H1 (cell line): ENCODE measurements around the gene DPP4.

Experiments used
- GABPA ChIP-seq: IDR thresholded peaks from 2 replicates; pipeline ENCODE4 v1.6.1; 2011; ENCODE audit warnings: mild to moderate bottlenecking, low read length, moderate library complexity, borderline replicate concordance; ENCODE audit not compliant: insufficient read depth
- MAX ChIP-seq: IDR thresholded peaks from 2 replicates; pipeline ENCODE4 v1.6.1; 2012; ENCODE audit warnings: inconsistent platforms
- POLR2A ChIP-seq, 2 experiments: IDR thresholded peaks; 1 replicate in 1 of 2; 2 replicates in 1 of 2; pipeline ENCODE4 v1.6.1; 2011; ENCODE audit warnings: low read depth in 2 of 2, low read length in 2 of 2, mild to moderate bottlenecking in 2 of 2; ENCODE audit errors: control extremely low read depth in 1 of 2
- SIN3A ChIP-seq, 2 experiments: IDR thresholded peaks in 1 of 2; conservative IDR thresholded peaks in 1 of 2; 2 replicates each; pipeline ENCODE4 v1.6.1; 2011 to 2012; ENCODE audit warnings: low read length in 2 of 2, improper control_type of control experiment in 1 of 2, low read depth in 1 of 2, mild to moderate bottlenecking in 1 of 2
- SIRT6 ChIP-seq: IDR thresholded peaks from one replicate; pipeline ENCODE4 v1.7.1; 2012; ENCODE audit warnings: low read length, inconsistent platforms
- SUZ12 ChIP-seq: fragments of 200-600 bp; sonication (generic); IDR thresholded peaks from 2 replicates; pipeline ENCODE4 v1.6.1; 2012; ENCODE audit warnings: mild to moderate bottlenecking, inconsistent platforms, low read length, moderate library complexity, mixed read lengths
- ZNF274 ChIP-seq: IDR thresholded peaks from 2 replicates; pipeline ENCODE4 v1.7.0; 2012; ENCODE audit warnings: low read length, borderline replicate concordance; ENCODE audit errors: extremely low read depth
- TF ChIP-seq, protein P1 (sequence below), 3 experiments: IDR thresholded peaks; 1 replicate in 2 of 3; 2 replicates in 1 of 3; pipeline versions ENCODE4 v1.5.1 to v1.6.1; 2011; ENCODE audit warnings: low read length in 3 of 3, mild to moderate bottlenecking in 3 of 3, inconsistent platforms in 2 of 3, low read depth in 1 of 3, moderate library complexity in 1 of 3; ENCODE audit not compliant: insufficient read depth in 1 of 3; ENCODE audit errors: control extremely low read depth in 1 of 3

DNA sequence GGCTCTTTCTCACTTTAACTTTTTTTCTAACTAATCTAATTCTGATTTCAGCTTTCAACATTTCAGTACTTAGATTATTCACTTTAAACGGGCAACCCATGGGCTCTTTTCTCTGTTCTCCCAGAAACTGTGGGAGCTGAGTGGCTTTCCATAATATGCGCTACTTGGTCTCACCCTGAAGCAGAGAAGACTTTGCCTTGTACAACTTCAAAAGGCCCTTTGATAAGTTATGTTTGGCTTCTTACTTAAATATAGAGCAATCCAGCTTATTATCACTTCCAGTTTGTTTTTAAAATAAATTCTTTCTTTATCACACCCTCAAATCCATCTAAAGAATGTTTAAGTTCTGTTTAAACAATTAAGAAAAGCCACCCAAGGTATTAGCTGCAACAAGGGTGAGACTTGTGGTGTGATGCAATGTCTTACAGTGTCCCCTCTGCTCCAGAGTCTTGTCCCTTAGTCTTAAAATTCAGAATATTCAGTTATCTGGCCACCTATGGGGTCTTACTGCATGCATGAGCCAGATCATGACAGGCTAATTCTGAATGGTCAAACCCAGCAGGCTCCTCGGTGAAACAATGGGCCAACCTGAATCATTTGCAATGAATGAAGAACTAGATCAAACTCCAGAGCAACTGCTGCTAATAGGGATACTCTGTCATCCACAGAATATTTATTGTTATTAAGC is 39.2 kb upstream of the DPP4 start:
- TF ChIP-seq, protein P1, sequence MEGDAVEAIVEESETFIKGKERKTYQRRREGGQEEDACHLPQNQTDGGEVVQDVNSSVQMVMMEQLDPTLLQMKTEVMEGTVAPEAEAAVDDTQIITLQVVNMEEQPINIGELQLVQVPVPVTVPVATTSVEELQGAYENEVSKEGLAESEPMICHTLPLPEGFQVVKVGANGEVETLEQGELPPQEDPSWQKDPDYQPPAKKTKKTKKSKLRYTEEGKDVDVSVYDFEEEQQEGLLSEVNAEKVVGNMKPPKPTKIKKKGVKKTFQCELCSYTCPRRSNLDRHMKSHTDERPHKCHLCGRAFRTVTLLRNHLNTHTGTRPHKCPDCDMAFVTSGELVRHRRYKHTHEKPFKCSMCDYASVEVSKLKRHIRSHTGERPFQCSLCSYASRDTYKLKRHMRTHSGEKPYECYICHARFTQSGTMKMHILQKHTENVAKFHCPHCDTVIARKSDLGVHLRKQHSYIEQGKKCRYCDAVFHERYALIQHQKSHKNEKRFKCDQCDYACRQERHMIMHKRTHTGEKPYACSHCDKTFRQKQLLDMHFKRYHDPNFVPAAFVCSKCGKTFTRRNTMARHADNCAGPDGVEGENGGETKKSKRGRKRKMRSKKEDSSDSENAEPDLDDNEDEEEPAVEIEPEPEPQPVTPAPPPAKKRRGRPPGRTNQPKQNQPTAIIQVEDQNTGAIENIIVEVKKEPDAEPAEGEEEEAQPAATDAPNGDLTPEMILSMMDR (IDR thresholded peaks at IDR 0.05; ENCODE audit: control extremely low read depth in 1 of 3, insufficient read depth in 1 of 3, low read depth in 1 of 3, low read length in 3 of 3): no peak
- TF ChIP-seq SIRT6: no peak
- TF ChIP-seq ZNF274: no peak
- TF ChIP-seq GABPA: no peak
- no peak for TF ChIP-seq SIN3A (conservative IDR thresholded peaks at IDR 0.05 in 1 of 2, IDR thresholded peaks at IDR 0.05 in 1 of 2; ENCODE audit: low read depth in 1 of 2, low read length in 2 of 2)
- TF ChIP-seq MAX: no peak
- no peak for TF ChIP-seq SUZ12
- TF ChIP-seq POLR2A (IDR thresholded peaks at IDR 0.05; ENCODE audit: control extremely low read depth in 1 of 2, low read depth in 2 of 2, low read length in 2 of 2): no peak
